Fibroblast of the aortic adventitia (primary cell): Measurements from ENCODE around the gene NEDD4. TPM values are rescaled to one million over a fixed set of nuclear protein-coding genes. Genes with fewer than 3 reads are reported as not detected.

Source experiments
- DNase-seq: peaks from one replicate; pipeline ENCODE4 v3.0.0-alpha.2; 2010; ENCODE audit warnings: low read depth
- H3K4me3 ChIP-seq: 2 replicates; pipeline ENCODE4 v1.5.1; 2011; ENCODE audit warnings: low read depth, mild to moderate bottlenecking, control low read depth, low read length, moderate library complexity
- CTCF ChIP-seq: IDR thresholded peaks from 2 replicates; pipeline ENCODE4 v1.5.1; 2011; ENCODE audit warnings: mild to moderate bottlenecking, low read length, control low read depth, inconsistent platforms; ENCODE audit not compliant: insufficient read depth
- total RNA-seq: library from RNA; depleted of rRNA; stranded (reverse); fragments of >200 nt; gene quantifications from 2 replicates; pipeline ENCODE4 v1.2.3, GENCODE V29; 2012; ENCODE audit warnings: low replicate concordance

Gene NEDD4
- total RNA-seq, 1 donor: 34.3 TPM

- no peak for TF ChIP-seq CTCF
- no peak overlapping the region for H3K4me3 ChIP-seq
- DNase-seq: no peak
These were observed 98.9 kb downstream of the NEDD4 start for GRCh38 chr15:55894399-55894965.

DNA sequence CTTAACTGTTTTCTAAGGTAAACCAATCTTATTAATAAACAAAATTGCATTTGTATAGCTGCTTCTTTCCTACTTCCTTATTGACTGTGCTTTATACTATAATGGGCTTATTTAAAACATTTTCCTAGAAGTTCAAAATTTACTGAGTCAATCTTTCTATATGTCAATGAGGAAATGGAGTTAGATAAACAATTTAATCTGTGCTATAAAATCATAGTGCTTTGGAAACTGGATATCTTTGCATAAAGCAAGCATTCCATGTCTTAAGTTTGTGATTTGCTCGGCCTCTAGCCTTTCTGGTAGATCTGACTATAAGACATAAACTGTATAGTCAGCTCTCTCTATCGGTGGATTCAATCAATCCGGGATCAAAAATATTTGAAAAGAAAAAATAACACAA, 99.6 kb downstream of the NEDD4 start:
- DNase-seq: no peak
- TF ChIP-seq CTCF: no peak
- no peak overlapping the region for H3K4me3 ChIP-seq

DNA sequence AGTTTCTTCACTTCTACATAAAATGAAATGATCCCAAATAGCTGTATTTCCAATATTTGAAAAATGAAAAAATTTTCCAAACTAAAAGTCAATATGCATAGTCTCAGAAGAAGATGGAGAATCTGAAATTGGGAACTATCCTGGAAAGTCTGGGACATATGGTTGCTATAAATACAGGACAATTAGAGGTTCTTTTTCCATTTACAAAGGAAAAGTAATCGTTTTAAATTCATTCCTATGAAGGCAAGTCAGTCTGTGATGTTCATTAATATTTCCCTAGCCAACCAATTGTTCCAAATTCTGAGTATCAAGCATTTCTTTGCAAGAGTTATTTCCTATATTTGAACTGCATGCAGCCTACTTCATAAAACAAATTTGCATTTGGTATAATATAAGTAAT, 102.2 kb downstream of the NEDD4 start:
- H3K4me3 ChIP-seq: no peak overlapping the region
- DNase-seq: no peak
- no peak for TF ChIP-seq CTCF

GRCh38 chr15:55884223-55884622, 109.2 kb downstream of the NEDD4 start:
- DNase-seq: peak; percentile 76
- no peak for TF ChIP-seq CTCF

DNA sequence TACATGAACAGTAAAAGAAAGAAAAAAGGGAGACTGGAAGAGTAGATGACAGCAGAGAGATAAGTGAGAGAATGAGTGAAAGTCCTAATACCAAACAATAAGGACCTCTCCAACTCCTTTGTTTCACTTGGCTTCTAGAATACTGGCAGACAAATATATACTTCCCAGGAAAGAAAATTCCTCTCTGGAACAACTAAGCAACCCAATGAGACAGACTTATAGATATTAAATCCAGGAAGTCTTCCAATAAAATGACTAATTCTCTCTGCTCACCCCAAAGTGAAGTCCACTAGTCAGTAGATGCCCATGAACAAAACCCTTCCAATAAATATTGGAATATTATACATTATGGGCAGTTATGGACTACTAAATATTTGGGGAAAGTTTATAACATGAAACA, 114.2 kb downstream of the NEDD4 start:
- no peak overlapping the region for H3K4me3 ChIP-seq
- TF ChIP-seq CTCF: no peak
- DNase-seq: peak; percentile 85

More at GRCh38 chr15:55884223-55884622, 109.2 kb downstream of the NEDD4 start:
- no peak overlapping the region for H3K4me3 ChIP-seq

DNA sequence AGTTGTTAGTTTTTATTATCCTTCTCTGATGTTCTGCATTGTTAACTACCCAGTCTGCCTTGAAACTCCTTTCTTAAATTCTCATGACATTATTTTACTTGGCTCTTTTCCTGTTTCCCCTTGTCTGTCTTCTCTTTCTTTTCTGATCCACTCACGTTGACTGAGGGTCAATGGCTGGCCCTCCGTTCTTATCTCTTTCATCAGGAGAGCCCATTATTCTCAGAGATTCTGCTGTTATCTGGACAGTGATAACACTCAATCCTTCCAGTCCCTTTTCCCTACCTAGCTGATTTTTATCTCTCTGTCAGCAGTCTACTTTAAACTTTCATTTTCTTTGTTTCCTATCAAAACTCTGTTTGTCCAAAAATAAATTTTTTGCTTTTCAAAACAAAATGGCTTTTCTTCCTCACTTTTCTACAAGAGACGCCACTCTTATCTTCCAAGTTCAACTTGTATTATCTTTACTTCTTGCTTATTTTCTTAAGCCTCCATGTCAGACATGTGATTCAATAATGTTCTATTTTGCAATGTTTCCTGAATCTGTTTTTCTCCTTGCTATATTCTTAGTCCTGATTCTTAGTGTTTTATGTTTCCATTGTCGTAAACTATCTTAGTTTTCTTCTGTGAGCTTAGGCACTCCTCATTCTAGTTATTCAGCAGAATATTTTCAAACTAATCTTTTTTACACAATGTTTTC, 120.2 kb downstream of the NEDD4 start:
- no peak for TF ChIP-seq CTCF
- H3K4me3 ChIP-seq: peak overlapping the region; percentile 36
- DNase-seq: peak; percentile 68

- no peak for DNase-seq
- no peak for TF ChIP-seq CTCF
- peak overlapping the region; percentile 37 for H3K4me3 ChIP-seq
These were observed 120.9 kb downstream of the NEDD4 start for GRCh38 chr15:55872471-55872870.
